DOHH2 (cell line): Measurements from ENCODE around the gene KMT2C.
"Not testable (repeated sequence)": the region's sequence is repeated elsewhere in the genome, so short reads cannot be mapped to it uniquely, and the experiment has no call there.

ENCODE experiments used
- H3F3A ChIP-seq: fragments of 200-600 bp; sonication (generic), shearing (Covaris generic); 2 replicates; pipeline ENCODE4 v1.6.0; 2016; ENCODE audit warnings: antibody characterized with exemption, mild to moderate bottlenecking; ENCODE audit not compliant: control insufficient read depth, insufficient read depth
- H3K27ac ChIP-seq: fragments of 200-600 bp; sonication (generic); 2 replicates; pipeline ENCODE4 v1.5.1; 2014; ENCODE audit warnings: low read depth, mild to moderate bottlenecking, low read length, moderate library complexity
- H3K27me3 ChIP-seq: fragments of 200-600 bp; sonication (generic); 2 replicates; pipeline ENCODE4 v1.6.1; 2014; ENCODE audit warnings: mild to moderate bottlenecking, low read length, mixed read lengths; ENCODE audit not compliant: control insufficient read depth
- H3K36me3 ChIP-seq: fragments of 200-600 bp; sonication (generic); 2 replicates; pipeline ENCODE4 v1.6.1; 2014; ENCODE audit warnings: mild to moderate bottlenecking, low read length, moderate library complexity, mixed read lengths; ENCODE audit not compliant: control insufficient read depth
- H3K4me1 ChIP-seq: fragments of 200-600 bp; sonication (generic); 2 replicates; pipeline ENCODE4 v1.6.1; 2014; ENCODE audit warnings: mild to moderate bottlenecking, low read length, mixed read lengths; ENCODE audit not compliant: control insufficient read depth
- H3K4me2 ChIP-seq: fragments of 200-600 bp; sonication (generic); 2 replicates; pipeline ENCODE4 v1.6.0; 2014; ENCODE audit warnings: mild to moderate bottlenecking, low read length, moderate library complexity
- H3K4me3 ChIP-seq: fragments of 200-600 bp; sonication (generic); 2 replicates; pipeline ENCODE4 v1.5.1; 2014; ENCODE audit warnings: mild to moderate bottlenecking, low read length, mixed read lengths
- H3K79me2 ChIP-seq: fragments of 200-600 bp; sonication (generic); 2 replicates; pipeline ENCODE4 v1.6.1; 2014; ENCODE audit warnings: mild to moderate bottlenecking, low read length, mixed read lengths; ENCODE audit not compliant: control insufficient read depth
- H3K9me2 ChIP-seq: fragments of 200-600 bp; sonication (generic); replicated peaks from 2 replicates; pipeline ENCODE4 v1.6.1; 2014; ENCODE audit warnings: mild to moderate bottlenecking, low read length, mixed read lengths; ENCODE audit not compliant: control insufficient read depth
- H3K9me3 ChIP-seq: fragments of 200-600 bp; sonication (generic); 2 replicates; pipeline ENCODE4 v1.6.1; 2014; ENCODE audit warnings: antibody characterized with exemption, low read length, mixed read lengths; ENCODE audit not compliant: control insufficient read depth, insufficient read depth
- H4K20me1 ChIP-seq: fragments of 200-600 bp; sonication (generic); 2 replicates; pipeline ENCODE4 v1.6.0; 2014; ENCODE audit warnings: low read depth, mild to moderate bottlenecking, antibody characterized with exemption, low read length, moderate library complexity; ENCODE audit not compliant: control insufficient read depth, insufficient read depth
- EZH2phosphoT487 ChIP-seq: fragments of 200-600 bp; sonication (generic); IDR thresholded peaks from 2 replicates; pipeline ENCODE4 v1.6.1; 2017; ENCODE audit warnings: borderline replicate concordance, mild to moderate bottlenecking, antibody characterized with exemption, low read length, moderate library complexity, mixed read lengths
- TF ChIP-seq, protein P1 (sequence below): fragments of 200-600 bp; sonication (generic); IDR thresholded peaks from one replicate; pipeline ENCODE4 v1.5.1; 2014; ENCODE audit warnings: antibody characterized with exemption, mild to moderate bottlenecking, low read depth, low read length; ENCODE audit not compliant: poor library complexity, severe bottlenecking

KMT2C gene

DNA sequence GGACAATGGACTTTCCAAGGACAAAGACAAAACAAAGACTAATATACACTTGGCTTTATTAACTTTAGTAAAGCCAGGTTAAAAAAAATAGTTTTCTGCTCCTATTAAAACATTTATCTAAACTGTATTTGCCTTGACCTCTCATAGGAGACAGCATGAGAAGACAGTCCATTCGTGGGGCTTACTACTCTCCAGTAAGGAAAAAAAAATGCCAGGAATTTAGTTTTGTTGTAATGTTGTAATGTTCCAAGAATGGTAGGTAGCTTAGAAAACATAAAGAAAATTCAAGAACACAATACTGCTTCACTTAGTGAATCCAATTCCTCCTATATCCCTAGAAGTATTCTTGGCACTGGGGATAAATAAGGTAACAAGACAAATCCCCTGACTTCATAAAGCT lies 81.7 kb downstream of the KMT2C start:
- Histone ChIP-seq H3K27ac (no peak overlapping the region), H3K9me3 (no peaks in the 10 kb centered on the region), H3K4me2 (no peak overlapping the region), H3K79me2 (peaks cover 83% of the 10 kb centered on the region), H3K4me1 (peaks cover 11% of the 10 kb centered on the region), H3K36me3 (peaks cover 58% of the 10 kb centered on the region), H3K9me2 (no peaks in the 10 kb centered on the region), H3K27me3 (no peaks in the 10 kb centered on the region), H3K4me3 (no peak overlapping the region), H3F3A (peaks cover 9% of the 10 kb centered on the region), H4K20me1 (peaks cover 3% of the 10 kb centered on the region; the same call in 1 of the 2 replicates)
- no peak for TF ChIP-seq EZH2phosphoT487
- TF ChIP-seq, protein P1, sequence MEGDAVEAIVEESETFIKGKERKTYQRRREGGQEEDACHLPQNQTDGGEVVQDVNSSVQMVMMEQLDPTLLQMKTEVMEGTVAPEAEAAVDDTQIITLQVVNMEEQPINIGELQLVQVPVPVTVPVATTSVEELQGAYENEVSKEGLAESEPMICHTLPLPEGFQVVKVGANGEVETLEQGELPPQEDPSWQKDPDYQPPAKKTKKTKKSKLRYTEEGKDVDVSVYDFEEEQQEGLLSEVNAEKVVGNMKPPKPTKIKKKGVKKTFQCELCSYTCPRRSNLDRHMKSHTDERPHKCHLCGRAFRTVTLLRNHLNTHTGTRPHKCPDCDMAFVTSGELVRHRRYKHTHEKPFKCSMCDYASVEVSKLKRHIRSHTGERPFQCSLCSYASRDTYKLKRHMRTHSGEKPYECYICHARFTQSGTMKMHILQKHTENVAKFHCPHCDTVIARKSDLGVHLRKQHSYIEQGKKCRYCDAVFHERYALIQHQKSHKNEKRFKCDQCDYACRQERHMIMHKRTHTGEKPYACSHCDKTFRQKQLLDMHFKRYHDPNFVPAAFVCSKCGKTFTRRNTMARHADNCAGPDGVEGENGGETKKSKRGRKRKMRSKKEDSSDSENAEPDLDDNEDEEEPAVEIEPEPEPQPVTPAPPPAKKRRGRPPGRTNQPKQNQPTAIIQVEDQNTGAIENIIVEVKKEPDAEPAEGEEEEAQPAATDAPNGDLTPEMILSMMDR: no peak

DNA sequence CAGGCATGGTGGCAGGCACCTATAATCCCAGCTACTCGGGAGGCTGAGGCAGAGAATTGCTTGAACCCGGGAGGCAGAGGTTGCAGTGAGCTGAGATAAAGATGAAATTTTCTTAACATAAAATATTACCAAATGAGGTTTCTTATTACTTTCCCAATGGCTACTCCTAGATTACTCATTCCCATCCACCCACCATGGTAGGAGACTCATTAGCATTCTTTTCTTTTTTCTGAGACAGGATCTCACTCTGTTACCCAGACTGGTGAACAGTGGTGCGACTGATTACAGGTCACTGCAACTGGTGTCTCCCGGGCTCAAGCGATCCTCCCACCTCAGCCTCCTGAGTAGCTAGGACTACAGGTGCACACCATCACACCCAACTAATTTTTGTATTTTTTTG lies 82.5 kb downstream of the KMT2C start:
- H3K9me2 ChIP-seq, H4K20me1 ChIP-seq, H3K27ac ChIP-seq, H3K27me3 ChIP-seq, H3K4me3 ChIP-seq, H3K9me3 ChIP-seq, H3K4me2 ChIP-seq, H3F3A ChIP-seq: not testable (repeated sequence)
- H3K4me1 ChIP-seq: peaks cover 11% of the 10 kb centered on the region
- H3K36me3 ChIP-seq: peaks cover 58% of the 10 kb centered on the region
- H3K79me2 ChIP-seq: peaks cover 81% of the 10 kb centered on the region

DNA sequence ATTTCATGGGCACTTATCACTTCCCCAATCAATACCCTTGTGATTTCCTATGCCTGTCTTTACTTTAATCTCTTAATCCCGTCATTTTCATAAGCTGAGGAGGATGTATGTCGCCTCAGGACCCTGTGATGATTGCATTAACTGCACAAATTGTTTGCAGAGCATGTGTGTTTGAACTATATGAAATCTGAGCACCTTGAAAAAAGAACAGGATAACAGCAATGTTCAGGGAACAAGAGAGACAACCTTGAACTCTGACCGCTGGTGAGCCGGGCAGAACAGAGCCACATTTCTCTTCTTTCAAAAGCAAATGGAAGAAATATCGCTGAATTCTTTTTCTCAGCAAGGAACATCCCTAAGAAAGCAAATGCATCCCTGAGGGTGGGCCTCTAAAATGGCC lies 84.1 kb downstream of the KMT2C start:
- H3K9me2 ChIP-seq, H4K20me1 ChIP-seq, H3K27me3 ChIP-seq, H3K27ac ChIP-seq, H3F3A ChIP-seq, H3K4me3 ChIP-seq, H3K4me2 ChIP-seq, H3K9me3 ChIP-seq: not testable (repeated sequence)
- Histone ChIP-seq H3K79me2 (peaks cover 82% of the 10 kb centered on the region), H3K4me1 (peaks cover 11% of the 10 kb centered on the region), H3K36me3 (peaks cover 57% of the 10 kb centered on the region)

DNA sequence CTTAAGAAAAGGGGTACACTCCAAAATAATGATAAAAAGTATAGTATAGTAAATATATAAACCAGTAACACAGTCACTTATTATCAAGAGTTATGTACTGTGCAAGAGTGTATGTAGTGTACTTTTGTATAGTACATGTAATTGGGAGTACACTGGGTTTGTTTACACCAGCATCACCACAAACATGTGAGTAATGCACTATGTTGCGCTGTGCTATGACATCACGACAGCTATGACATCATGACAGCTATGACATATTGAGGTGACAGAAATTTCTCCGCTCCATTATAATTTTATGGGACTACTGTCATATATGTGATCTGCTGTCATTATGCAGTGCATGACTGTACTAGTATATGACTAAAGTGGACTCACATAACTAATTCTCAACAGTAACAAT lies 84.6 kb downstream of the KMT2C start:
- Histone ChIP-seq H3K27ac (no peak overlapping the region), H3K9me3 (no peaks in the 10 kb centered on the region), H3K79me2 (peaks cover 84% of the 10 kb centered on the region), H3K27me3 (no peaks in the 10 kb centered on the region), H3K4me3 (no peak overlapping the region), H3K4me2 (no peak overlapping the region), H3K36me3 (peaks cover 57% of the 10 kb centered on the region), H3K9me2 (no peaks in the 10 kb centered on the region), H3F3A (peaks cover 3% of the 10 kb centered on the region; the same call in 1 of the 2 replicates), H4K20me1 (peaks cover 7% of the 10 kb centered on the region; the same call in 1 of the 2 replicates), H3K4me1 (peaks cover 9% of the 10 kb centered on the region)
- TF ChIP-seq EZH2phosphoT487: no peak
- TF ChIP-seq, protein P1: no peak
